Neural cell (in vitro differentiated cells): ENCODE data around the gene NOD1. TPM values are rescaled to one million over a fixed set of nuclear protein-coding genes. Genes with fewer than 3 reads are reported as not detected.

Source experiments
- H2AFZ ChIP-seq: fragments of 200-600, 300-800 bp; sonication (generic), shearing (Covaris generic); 2 replicates; pipeline ENCODE4 v1.6.0; 2014; ENCODE audit warnings: low read depth, mild to moderate bottlenecking, antibody characterized with exemption, low read length, moderate library complexity
- H3F3A ChIP-seq: fragments of 200-600 bp; shearing (Covaris generic); 2 replicates; pipeline ENCODE4 v1.6.1; 2016; ENCODE audit warnings: mild to moderate bottlenecking, moderate library complexity, mixed read lengths, antibody characterized with exemption, low read length; ENCODE audit not compliant: insufficient read depth, poor library complexity, severe bottlenecking
- H3K27ac ChIP-seq: fragments of 200-600, 300-800 bp; sonication (generic), shearing (Covaris generic); 2 replicates; pipeline ENCODE4 v1.5.1; 2014; ENCODE audit warnings: mild to moderate bottlenecking, low read length, moderate library complexity
- H3K27me3 ChIP-seq: fragments of 300-800, 200-600 bp; sonication (generic), shearing (Covaris generic); 2 replicates; pipeline ENCODE4 v1.6.0; 2014; ENCODE audit warnings: mild to moderate bottlenecking, low read depth, low read length, moderate library complexity; ENCODE audit not compliant: insufficient read depth
- H3K36me3 ChIP-seq: fragments of 300-800, 200-600 bp; sonication (generic), shearing (Covaris generic); 2 replicates; pipeline ENCODE4 v1.5.1; 2014; ENCODE audit warnings: mild to moderate bottlenecking, antibody characterized with exemption, low read length, moderate library complexity; ENCODE audit not compliant: insufficient read depth
- H3K4me2 ChIP-seq: fragments of 300-800, 200-600 bp; sonication (generic), shearing (Covaris generic); 2 replicates; pipeline ENCODE4 v1.6.0; 2014; ENCODE audit warnings: mild to moderate bottlenecking, low read length
- H3K4me3 ChIP-seq: fragments of 300-800, 200-600 bp; sonication (generic), shearing (Covaris generic); 2 replicates; pipeline ENCODE4 v1.5.1; 2014; ENCODE audit warnings: mild to moderate bottlenecking, low read length, moderate library complexity
- H3K79me2 ChIP-seq: fragments of 200-600 bp; shearing (Covaris generic); replicated peaks from 2 replicates; pipeline ENCODE4 v1.6.0; 2014; ENCODE audit warnings: mild to moderate bottlenecking, low read length, moderate library complexity; ENCODE audit not compliant: insufficient read depth
- H3K9ac ChIP-seq: fragments of 300-800, 200-600 bp; sonication (generic), shearing (Covaris generic); 2 replicates; pipeline ENCODE4 v1.6.1; 2016; ENCODE audit warnings: mild to moderate bottlenecking, low read length, mixed read lengths
- H3K9me2 ChIP-seq: fragments of 200-600 bp; shearing (Covaris generic); 2 replicates; pipeline ENCODE4 v1.6.1; 2016; ENCODE audit warnings: mild to moderate bottlenecking, low read length, mixed read lengths; ENCODE audit not compliant: insufficient read depth
- H3K9me3 ChIP-seq: fragments of 200-600, 300-800 bp; sonication (generic), shearing (Covaris generic); 2 replicates; pipeline ENCODE4 v1.6.1; 2016; ENCODE audit warnings: mild to moderate bottlenecking, mixed run types, low read length, moderate library complexity, mixed read lengths
- H4K20me1 ChIP-seq: fragments of 200-600 bp; shearing (Covaris generic); 2 replicates; pipeline ENCODE4 v1.6.1; 2016; ENCODE audit warnings: mild to moderate bottlenecking, mixed run types; ENCODE audit not compliant: insufficient read depth
- EP300 ChIP-seq: fragments of 450-650 bp; conservative IDR thresholded peaks from 2 replicates; pipeline ENCODE4 v1.6.1; 2014; ENCODE audit warnings: antibody characterized with exemption, mild to moderate bottlenecking, moderate library complexity; ENCODE audit not compliant: poor library complexity, severe bottlenecking
- EZH2 ChIP-seq: fragments of 200-600, 300-800 bp; shearing (Covaris generic), sonication (generic); IDR thresholded peaks from 2 replicates; pipeline ENCODE4 v1.6.1; 2014; ENCODE audit warnings: antibody characterized with exemption, low read length, borderline replicate concordance, mild to moderate bottlenecking; ENCODE audit not compliant: insufficient read depth, poor library complexity, severe bottlenecking
- MXI1 ChIP-seq: fragments of 450-650 bp; conservative IDR thresholded peaks from 2 replicates; pipeline ENCODE4 v1.6.1; 2014; ENCODE audit warnings: antibody characterized with exemption, mild to moderate bottlenecking; ENCODE audit not compliant: poor library complexity, severe bottlenecking
- POLR2AphosphoS5 ChIP-seq: IDR thresholded peaks from 2 replicates; pipeline ENCODE4 v1.6.1; 2012
- RAD21 ChIP-seq: fragments of 450-650 bp; conservative IDR thresholded peaks from 2 replicates; pipeline ENCODE4 v1.6.1; 2014; ENCODE audit warnings: antibody characterized with exemption, mild to moderate bottlenecking, moderate library complexity
- SMC3 ChIP-seq: fragments of 450-650 bp; conservative IDR thresholded peaks from 2 replicates; pipeline ENCODE4 v1.6.1; 2014; ENCODE audit warnings: antibody characterized with exemption, mild to moderate bottlenecking, moderate library complexity; ENCODE audit not compliant: poor library complexity
- TAF1 ChIP-seq: IDR thresholded peaks from 2 replicates; pipeline ENCODE4 v1.6.1; 2012; ENCODE audit warnings: low read depth
- polyA plus RNA-seq: library from polyadenylated mRNA; depleted of rRNA; stranded (reverse); fragments of >200 nt; gene quantifications from 2 replicates; pipeline ENCODE4 v1.2.3, GENCODE V29; 2014
- TF ChIP-seq, protein P1 (sequence below): fragments of 450-650 bp; IDR thresholded peaks from 2 replicates; pipeline ENCODE4 v1.5.1; 2014; ENCODE audit warnings: antibody characterized with exemption, mild to moderate bottlenecking, moderate library complexity; ENCODE audit not compliant: poor library complexity, severe bottlenecking
- TF ChIP-seq, protein P2 (sequence below): IDR thresholded peaks from 2 replicates; pipeline ENCODE4 v1.6.1; 2012; ENCODE audit warnings: borderline replicate concordance

The NOD1 gene
- polyA plus RNA-seq, 1 donor from 2014 or later = 0.43 TPM

DNA sequence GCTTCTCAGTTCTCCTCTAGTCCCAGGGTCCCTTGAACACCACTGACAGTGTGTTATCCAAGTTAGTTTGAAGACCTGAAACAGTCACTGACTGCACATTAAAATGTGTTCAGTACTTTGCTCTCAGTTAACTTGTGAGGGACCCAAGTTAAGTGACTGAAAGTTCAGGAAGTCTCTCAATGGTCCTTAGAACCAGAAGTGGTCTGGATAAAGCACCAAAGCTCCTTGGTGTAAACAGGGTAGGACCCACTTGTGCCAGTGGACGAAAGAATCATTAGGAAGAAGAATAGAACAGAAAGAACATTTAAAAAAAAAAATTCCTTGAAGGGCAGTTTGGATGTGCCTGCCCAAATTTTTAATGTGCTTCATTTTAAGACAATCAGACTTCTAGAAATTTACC is 45.1 kb downstream of the NOD1 start:
- no peaks in the 10 kb centered on the region for H4K20me1 ChIP-seq
- H3K9me2 ChIP-seq = no peaks in the 10 kb centered on the region
- no peaks in the 10 kb centered on the region for H3K79me2 ChIP-seq
- no peak overlapping the region for H3K4me2 ChIP-seq
- no peak overlapping the region for H2AFZ ChIP-seq
- no peaks in the 10 kb centered on the region for H3K9me3 ChIP-seq
- no peak overlapping the region for H3K4me3 ChIP-seq
- H3K27me3 ChIP-seq = no peaks in the 10 kb centered on the region
- H3F3A ChIP-seq = no peaks in the 10 kb centered on the region
- H3K27ac ChIP-seq = no peak overlapping the region
- no peak overlapping the region for H3K9ac ChIP-seq
- no peak for TF ChIP-seq RAD21
- TF ChIP-seq POLR2AphosphoS5 = no peak
- no peak for TF ChIP-seq EP300
- no peak for TF ChIP-seq SMC3
- TF ChIP-seq EZH2 = no peak
- no peaks in the 10 kb centered on the region for H3K36me3 ChIP-seq

- no peak overlapping the region for H3K9ac ChIP-seq
- H3K79me2 ChIP-seq = no peaks in the 10 kb centered on the region
- no peak overlapping the region for H2AFZ ChIP-seq
- H4K20me1 ChIP-seq = no peaks in the 10 kb centered on the region
- no peaks in the 10 kb centered on the region for H3F3A ChIP-seq
- H3K27me3 ChIP-seq = no peaks in the 10 kb centered on the region
- H3K4me3 ChIP-seq = no peak overlapping the region
- TF ChIP-seq SMC3 (no peak), POLR2AphosphoS5 (no peak), EP300 (no peak), TAF1 (no peak), EZH2 (no peak), RAD21 (no peak), MXI1 (no peak)
- TF ChIP-seq, protein P1, sequence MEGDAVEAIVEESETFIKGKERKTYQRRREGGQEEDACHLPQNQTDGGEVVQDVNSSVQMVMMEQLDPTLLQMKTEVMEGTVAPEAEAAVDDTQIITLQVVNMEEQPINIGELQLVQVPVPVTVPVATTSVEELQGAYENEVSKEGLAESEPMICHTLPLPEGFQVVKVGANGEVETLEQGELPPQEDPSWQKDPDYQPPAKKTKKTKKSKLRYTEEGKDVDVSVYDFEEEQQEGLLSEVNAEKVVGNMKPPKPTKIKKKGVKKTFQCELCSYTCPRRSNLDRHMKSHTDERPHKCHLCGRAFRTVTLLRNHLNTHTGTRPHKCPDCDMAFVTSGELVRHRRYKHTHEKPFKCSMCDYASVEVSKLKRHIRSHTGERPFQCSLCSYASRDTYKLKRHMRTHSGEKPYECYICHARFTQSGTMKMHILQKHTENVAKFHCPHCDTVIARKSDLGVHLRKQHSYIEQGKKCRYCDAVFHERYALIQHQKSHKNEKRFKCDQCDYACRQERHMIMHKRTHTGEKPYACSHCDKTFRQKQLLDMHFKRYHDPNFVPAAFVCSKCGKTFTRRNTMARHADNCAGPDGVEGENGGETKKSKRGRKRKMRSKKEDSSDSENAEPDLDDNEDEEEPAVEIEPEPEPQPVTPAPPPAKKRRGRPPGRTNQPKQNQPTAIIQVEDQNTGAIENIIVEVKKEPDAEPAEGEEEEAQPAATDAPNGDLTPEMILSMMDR = no peak
- TF ChIP-seq, protein P2, sequence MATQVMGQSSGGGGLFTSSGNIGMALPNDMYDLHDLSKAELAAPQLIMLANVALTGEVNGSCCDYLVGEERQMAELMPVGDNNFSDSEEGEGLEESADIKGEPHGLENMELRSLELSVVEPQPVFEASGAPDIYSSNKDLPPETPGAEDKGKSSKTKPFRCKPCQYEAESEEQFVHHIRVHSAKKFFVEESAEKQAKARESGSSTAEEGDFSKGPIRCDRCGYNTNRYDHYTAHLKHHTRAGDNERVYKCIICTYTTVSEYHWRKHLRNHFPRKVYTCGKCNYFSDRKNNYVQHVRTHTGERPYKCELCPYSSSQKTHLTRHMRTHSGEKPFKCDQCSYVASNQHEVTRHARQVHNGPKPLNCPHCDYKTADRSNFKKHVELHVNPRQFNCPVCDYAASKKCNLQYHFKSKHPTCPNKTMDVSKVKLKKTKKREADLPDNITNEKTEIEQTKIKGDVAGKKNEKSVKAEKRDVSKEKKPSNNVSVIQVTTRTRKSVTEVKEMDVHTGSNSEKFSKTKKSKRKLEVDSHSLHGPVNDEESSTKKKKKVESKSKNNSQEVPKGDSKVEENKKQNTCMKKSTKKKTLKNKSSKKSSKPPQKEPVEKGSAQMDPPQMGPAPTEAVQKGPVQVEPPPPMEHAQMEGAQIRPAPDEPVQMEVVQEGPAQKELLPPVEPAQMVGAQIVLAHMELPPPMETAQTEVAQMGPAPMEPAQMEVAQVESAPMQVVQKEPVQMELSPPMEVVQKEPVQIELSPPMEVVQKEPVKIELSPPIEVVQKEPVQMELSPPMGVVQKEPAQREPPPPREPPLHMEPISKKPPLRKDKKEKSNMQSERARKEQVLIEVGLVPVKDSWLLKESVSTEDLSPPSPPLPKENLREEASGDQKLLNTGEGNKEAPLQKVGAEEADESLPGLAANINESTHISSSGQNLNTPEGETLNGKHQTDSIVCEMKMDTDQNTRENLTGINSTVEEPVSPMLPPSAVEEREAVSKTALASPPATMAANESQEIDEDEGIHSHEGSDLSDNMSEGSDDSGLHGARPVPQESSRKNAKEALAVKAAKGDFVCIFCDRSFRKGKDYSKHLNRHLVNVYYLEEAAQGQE = no peak
- H3K27ac ChIP-seq = no peak overlapping the region
- H3K9me3 ChIP-seq = no peaks in the 10 kb centered on the region
- H3K4me2 ChIP-seq = no peak overlapping the region
- no peaks in the 10 kb centered on the region for H3K9me2 ChIP-seq
- no peaks in the 10 kb centered on the region for H3K36me3 ChIP-seq
These were observed 45.5 kb downstream of the NOD1 start for GRCh38 chr7:30433082-30433481.

GRCh38 chr7:30430777-30431176 is 47.8 kb downstream of the NOD1 start:
- Histone ChIP-seq H4K20me1 (no peaks in the 10 kb centered on the region), H3K9me2 (no peaks in the 10 kb centered on the region), H3K9ac (no peak overlapping the region), H3F3A (no peaks in the 10 kb centered on the region), H3K27ac (no peak overlapping the region), H2AFZ (no peak overlapping the region), H3K4me3 (no peak overlapping the region), H3K36me3 (no peaks in the 10 kb centered on the region), H3K27me3 (no peaks in the 10 kb centered on the region), H3K4me2 (no peak overlapping the region), H3K79me2 (no peaks in the 10 kb centered on the region), H3K9me3 (no peaks in the 10 kb centered on the region)
- no peak for TF ChIP-seq MXI1
- no peak for TF ChIP-seq EP300
- no peak for TF ChIP-seq EZH2
- no peak for TF ChIP-seq SMC3
